ENCODE data around the gene TMEM30B. TPM values are rescaled to one million over a fixed set of nuclear protein-coding genes. Genes with fewer than 3 reads are reported as not detected.

Gene TMEM30B
- total and polyA plus RNA-seq, 10 of the 15 experiments (the other 5 are each of a cell fraction or from before 2014, with no cell fraction given), result 0.10 TPM; not detected in 9

GRCh38 chr14:61288720-61289119 is 7.6 kb upstream of the TMEM30B start (continued):
- no peak for TF ChIP-seq ZBTB33 (IDR thresholded peaks at IDR 0.05)
- no peak for TF ChIP-seq HDAC6 (IDR thresholded peaks at IDR 0.05; ENCODE audit: unreplicated experiment)

- no peak for DNase-seq (ENCODE audit: low read depth, low spot score)
- no peak overlapping the region for H2AFZ ChIP-seq (ENCODE audit: control insufficient read depth, low read depth, low read length)
- RAD21 ChIA-PET (ENCODE audit: unreplicated experiment), result interaction anchor here (1.0 to 1.7 kb wide), 2 partner anchors 15 to 19 kb away, joined by 3 to 4 read pairs; no protein-coding TSS in a partner anchor
- intact Hi-C loops (cut with micrococcal nuclease; ENCODE audit: unreplicated experiment), result loop anchor here (10.0 kb wide), 1 partner anchor 837 kb away; no protein-coding TSS in a partner anchor
- H4K20me1 ChIP-seq (ENCODE audit: control insufficient read depth, insufficient read depth), result no peaks in the 10 kb centered on the region
- CTCF ChIA-PET, result interaction anchor here (1.0 to 2.8 kb wide), 2 partner anchors 20 to 212 kb away, joined by 3 to 13 read pairs; no protein-coding TSS in a partner anchor
- H3K79me2 ChIP-seq (ENCODE audit: control insufficient read depth, insufficient read depth, low read length), result no peaks in the 10 kb centered on the region
- SMC1A ChIA-PET (ENCODE audit: uncharacterized antibody, unreplicated experiment), result interaction anchor here (0.9 to 1.2 kb wide), 3 partner anchors 13 to 34 kb away, joined by 3 to 4 read pairs (median 3); no protein-coding TSS in a partner anchor
- no peaks in the 10 kb centered on the region for H3K36me3 ChIP-seq (ENCODE audit: control insufficient read depth in 2 of 2, insufficient read depth in 2 of 2, low read length in 1 of 2)
- in situ Hi-C loops (cut with MboI), result no loop called here
- FAIRE-seq, result no peak
- H3K9me3 ChIP-seq (replicated peaks; ENCODE audit: control insufficient read depth, insufficient read depth, low read length), result no peaks in the 10 kb centered on the region
- no peaks in the 10 kb centered on the region for H3K4me1 ChIP-seq (ENCODE audit: control insufficient read depth, insufficient read depth, low read length)
- H3K9ac ChIP-seq (ENCODE audit: control insufficient read depth, insufficient read depth, low read length), result no peak overlapping the region
- H3K4me3 ChIP-seq, result no peak overlapping the region
- TF ChIP-seq MAX (IDR thresholded peaks at IDR 0.05; ENCODE audit: low read depth, low read length), result no peak
- no peak for TF ChIP-seq EGR1 (IDR thresholded peaks at IDR 0.05; ENCODE audit: borderline replicate concordance in 1 of 2, low read depth in 2 of 2, low read length in 2 of 2)
- no peak for TF ChIP-seq ZZZ3 (IDR thresholded peaks at IDR 0.05; ENCODE audit: control insufficient read depth, insufficient read length, low read depth)
- TF ChIP-seq CHD2 (IDR thresholded peaks at IDR 0.05; ENCODE audit: borderline replicate concordance, low read depth, low read length), result no peak
- TF ChIP-seq CBX5 (IDR thresholded peaks at IDR 0.05; ENCODE audit: low read depth), result no peak
- no peak for TF ChIP-seq JUNB (IDR thresholded peaks at IDR 0.05)
- TF ChIP-seq SREBF2 (IDR thresholded peaks at IDR 0.05; ENCODE audit: low read length), result no peak
- no peak for TF ChIP-seq FOS (IDR thresholded peaks at IDR 0.05; ENCODE audit: borderline replicate concordance, extremely low read depth, insufficient read length)
- no peak overlapping the region for H3K27ac ChIP-seq (ENCODE audit: control insufficient read depth, insufficient read depth)
- ATAC-seq, result peak; percentile 35
- no peak overlapping the region for H3K4me2 ChIP-seq (ENCODE audit: control insufficient read depth, insufficient read depth)
- no TSS peak for BruUV-seq (replicated peaks)
- H3K27me3 ChIP-seq (replicated peaks in 1 of 2; ENCODE audit: control insufficient read depth in 2 of 2, insufficient read depth in 2 of 2, low read length in 1 of 2), result no peaks in the 10 kb centered on the region; a peak in 1 of 4 replicates
- POLR2A ChIA-PET, result no interaction called here
- WGBS (ENCODE audit: insufficient coverage, insufficient replicate concordance, low lambda C conversion rate, missing lambda C conversion rate), result 37% methylated on average over 4 of the region's 4 CpGs
Observed at GRCh38 chr14:61288228-61288627, 7.1 kb upstream of the TMEM30B start.
